GM18868 (cell line): ENCODE measurements around the gene NPHS1.
"Not testable (repeated sequence)": the region's sequence is repeated elsewhere in the genome, so short reads cannot be mapped to it uniquely, and the experiment has no call there.

Source experiments
- ATAC-seq: cut with Tn5 transposase; IDR thresholded peaks from one replicate; pipeline ENCODE4 v1.9.1; 2021; ENCODE audit warnings: mild to moderate bottlenecking, moderate library complexity; ENCODE audit not compliant: unreplicated experiment

Gene NPHS1

GRCh38 chr19:35848919-35849505 lies 3.3 kb downstream of the NPHS1 start:
- no peak for ATAC-seq

GRCh38 chr19:35848486-35848885 lies 3.8 kb downstream of the NPHS1 start:
- ATAC-seq: no peak

DNA sequence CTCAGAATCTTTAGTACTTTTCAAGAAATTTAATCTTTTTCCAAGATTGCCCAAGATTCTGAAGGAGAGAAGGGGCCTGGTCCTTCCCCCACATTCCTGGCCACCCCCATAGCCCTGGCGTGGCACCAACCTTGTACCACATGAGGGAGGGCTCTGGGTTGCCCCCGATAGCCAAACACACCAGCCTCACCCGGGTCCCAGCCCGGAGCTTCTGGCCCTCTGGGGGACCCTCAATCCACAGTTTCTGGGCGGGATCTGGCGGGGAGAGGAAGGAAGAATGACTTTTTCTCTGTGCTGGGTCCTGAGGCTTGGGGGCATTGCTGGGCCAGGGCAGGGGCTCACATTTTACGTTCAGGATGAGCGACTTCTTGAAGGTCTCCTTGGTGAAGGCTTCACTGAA lies 4.4 kb downstream of the NPHS1 start:
- ATAC-seq: no peak

GRCh38 chr19:35846038-35846668 lies 6.2 kb downstream of the NPHS1 start:
- ATAC-seq: no peak

GRCh38 chr19:35845215-35846037 lies 6.9 kb downstream of the NPHS1 start:
- no peak for ATAC-seq

- no peak for ATAC-seq
Observed at GRCh38 chr19:35844482-35845214, 7.7 kb downstream of the NPHS1 start.

DNA sequence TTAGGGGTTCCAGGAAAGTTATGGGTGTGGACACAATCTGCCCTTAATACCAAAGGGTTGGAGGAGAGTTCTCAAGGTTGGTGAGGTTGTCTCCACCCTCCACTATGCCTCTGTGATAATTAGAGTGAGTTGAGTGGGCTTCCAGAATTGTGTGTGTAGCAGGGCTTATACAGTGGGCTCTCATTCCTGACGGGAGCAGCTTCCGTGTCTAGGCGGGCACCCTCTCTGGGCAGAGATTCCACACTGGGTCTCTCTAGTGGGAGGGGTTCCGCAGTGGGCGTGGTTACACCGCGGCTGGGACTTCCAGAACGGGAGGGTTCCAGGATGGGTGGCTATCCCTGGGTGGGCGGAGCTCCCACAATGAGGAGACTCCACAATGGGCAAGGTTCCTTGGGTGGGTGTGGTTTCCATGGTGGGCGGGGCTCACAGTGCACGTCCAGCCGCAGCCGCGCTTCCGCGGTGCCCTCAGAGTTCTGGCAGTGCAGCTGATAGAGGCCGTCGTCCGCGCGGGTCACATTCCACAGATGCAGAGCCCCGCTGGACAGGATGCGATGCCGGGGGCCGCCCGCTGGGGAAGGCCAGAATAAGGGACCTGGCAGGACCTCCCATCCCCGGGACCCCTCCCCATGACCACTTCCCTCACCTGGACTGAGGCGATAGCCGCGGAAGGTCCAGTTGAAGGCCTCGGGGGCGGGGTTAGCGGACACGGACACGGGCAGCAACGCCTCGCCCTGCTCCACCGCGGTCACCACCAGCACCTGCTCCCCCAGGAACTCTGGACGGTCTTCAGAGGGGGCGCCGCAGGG lies 8.4 kb downstream of the NPHS1 start:
- no peak for ATAC-seq

DNA sequence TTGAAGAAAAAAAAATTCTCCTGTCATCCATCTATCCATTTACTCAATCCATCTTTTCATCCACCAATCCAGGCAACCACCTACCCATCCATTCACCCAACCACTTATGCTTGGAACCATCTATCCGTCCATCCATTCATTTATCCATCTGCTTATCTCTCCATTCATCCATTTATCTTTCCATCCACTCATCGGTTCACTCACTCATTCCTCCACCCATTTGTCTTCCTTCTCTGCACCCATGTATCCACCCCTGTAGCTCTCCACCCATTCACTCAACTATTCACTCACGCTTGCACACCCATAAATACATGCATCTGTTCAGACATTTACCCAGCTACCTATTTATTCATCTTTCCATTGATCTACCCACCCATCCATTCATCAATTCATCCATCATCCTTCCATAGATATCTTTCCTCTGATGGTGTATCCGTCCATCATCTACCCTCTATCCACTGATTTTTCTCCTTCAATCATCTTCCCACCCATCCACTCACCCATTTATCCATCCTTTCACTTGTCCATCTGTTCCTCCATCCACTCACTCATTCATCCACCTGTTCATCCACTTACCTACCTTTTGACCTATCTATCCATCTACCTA lies 9.5 kb downstream of the NPHS1 start:
- no peak for ATAC-seq

DNA sequence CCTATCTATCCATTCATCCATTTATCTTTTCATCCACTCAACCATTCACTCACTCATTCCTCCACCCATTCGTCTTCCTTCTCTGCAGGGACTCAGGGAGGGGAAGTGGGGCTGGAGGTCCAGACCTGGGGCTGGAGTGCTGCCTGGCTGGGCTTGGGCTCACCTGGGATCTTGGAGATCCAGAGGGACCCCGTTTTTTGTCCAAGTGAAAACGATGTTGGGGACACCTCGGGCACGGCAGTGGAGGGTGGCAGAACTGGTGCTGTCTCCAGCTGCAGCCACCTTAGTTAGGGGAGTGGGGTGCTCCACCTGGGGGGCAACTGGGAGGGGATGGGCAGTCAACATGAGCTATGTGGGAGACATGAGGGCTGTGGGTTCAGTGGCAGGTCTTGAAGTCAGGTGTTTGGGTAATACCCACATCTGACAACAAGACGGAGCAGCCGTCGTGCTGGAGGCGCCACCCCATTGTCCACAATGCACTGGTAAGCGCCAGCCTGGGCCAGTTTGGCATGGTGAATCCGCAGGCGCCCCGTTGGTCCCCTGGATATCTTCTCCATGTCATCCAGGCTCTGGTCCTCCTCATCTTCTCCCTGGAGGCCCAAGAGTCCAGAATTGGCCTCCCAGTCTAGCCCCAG lies 10.2 kb downstream of the NPHS1 start:
- no peak for ATAC-seq

DNA sequence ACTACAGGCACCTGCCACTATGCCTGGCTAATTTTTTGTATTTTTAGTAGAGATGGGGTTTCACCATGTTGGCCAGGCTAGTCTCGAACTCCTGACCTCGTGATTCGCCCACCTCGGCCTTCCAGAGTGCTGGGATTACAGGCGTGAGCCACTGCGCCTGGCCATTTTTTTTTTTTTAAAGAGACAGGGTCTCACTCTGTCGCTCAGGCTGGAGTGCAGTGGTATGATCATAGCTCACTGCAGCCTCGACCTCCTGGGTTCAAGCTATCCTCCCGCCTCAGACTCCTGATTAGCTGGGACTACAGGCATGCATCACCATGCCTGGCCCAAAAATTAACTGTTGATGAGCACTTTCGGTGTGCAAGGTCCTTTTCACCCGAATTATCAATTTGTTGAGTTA lies 16.2 kb downstream of the NPHS1 start:
- not testable (repeated sequence) for ATAC-seq

DNA sequence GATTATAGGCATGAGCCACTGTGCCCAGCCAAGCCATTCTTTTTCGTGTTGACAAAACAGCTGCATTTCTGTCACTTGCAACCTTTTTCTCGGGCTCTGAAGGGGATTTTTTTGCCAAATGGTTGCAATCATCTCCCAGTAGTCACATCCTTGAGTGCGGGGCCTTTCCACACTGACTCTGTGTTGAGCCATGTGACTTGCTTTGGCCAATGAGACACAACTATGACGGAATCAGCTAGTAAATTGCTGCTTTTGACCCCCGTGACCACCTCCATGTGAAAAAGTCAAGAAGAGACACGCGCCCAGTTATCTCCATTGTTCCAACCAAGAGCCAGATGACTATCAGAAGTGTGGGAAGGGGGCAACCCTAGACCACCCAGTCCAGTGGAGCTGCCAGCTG lies 18.3 kb downstream of the NPHS1 start:
- no peak for ATAC-seq

- ATAC-seq: no peak
Observed at GRCh38 chr19:35832054-35832453, 20.2 kb downstream of the NPHS1 start.

DNA sequence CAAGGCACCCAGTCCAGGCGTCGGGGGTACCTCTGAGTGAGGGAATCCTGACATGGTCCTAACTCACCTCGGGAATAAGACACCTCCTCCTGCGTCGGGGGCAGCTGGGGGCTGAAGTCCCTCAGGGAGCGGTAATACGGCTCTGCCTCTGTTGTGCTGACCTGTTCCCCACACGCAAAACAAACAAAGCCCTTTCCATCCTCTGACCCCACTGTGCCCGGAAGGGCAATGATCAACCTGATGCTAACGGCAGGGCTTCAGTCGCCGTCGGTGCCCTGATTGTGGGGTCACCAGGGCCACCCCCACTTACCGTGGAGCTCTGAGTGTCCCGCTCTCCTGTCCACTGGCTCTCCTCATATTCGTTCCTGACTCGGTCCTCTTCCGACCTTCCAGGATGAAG lies 21.3 kb downstream of the NPHS1 start:
- ATAC-seq: no peak

DNA sequence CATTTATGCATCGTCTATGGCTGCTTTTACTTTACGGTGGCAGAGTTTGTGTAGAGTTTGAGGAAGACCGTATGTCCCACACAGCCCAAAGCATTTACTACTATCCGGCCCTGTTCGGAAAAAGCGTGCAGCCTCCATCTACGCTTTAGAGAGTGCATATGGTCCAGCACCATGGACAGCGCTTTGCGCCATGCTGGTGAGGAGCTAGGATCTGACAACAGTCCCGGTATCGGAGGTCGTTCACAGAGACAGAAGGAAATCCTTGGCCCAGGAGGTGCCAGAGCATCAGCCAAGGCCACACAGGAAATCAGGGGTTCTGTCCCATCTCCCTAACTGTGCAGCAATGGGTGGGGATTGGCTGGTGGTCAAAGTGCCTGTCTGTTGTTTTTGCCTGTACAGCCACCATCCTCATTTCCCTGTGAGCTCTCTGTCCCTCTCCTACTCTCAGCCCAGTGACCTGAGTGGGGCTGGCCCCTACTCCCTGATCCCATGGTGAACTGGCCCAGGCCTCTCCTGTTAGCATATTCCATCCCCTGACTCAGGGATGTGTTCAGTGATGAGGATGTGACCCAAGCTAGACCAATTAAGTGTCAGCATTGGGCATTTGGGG lies 23.5 kb downstream of the NPHS1 start:
- no peak for ATAC-seq

GRCh38 chr19:35824150-35824549 lies 28.2 kb downstream of the NPHS1 start:
- no peak for ATAC-seq

GRCh38 chr19:35822579-35822978 lies 29.7 kb downstream of the NPHS1 start:
- ATAC-seq: no peak

DNA sequence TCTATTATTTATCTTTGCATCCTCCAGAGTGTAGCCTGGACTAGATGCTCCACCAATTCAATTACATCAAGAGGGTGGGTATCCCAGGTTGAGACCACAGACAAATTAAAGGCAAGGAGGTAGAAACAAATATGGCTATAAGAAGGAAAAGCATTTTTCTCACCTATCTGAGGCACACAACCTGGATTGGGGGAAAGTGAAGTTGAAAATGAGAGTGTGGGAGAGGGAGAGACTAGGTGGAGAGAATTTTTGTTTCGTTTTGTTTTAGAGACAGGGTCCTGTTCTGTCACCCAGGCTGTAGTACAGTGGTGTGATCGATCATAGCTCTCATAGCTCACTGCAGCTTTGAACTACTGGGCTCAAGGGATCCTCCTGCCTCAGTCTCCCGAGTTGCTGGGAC lies 33.9 kb downstream of the NPHS1 start:
- no peak for ATAC-seq

DNA sequence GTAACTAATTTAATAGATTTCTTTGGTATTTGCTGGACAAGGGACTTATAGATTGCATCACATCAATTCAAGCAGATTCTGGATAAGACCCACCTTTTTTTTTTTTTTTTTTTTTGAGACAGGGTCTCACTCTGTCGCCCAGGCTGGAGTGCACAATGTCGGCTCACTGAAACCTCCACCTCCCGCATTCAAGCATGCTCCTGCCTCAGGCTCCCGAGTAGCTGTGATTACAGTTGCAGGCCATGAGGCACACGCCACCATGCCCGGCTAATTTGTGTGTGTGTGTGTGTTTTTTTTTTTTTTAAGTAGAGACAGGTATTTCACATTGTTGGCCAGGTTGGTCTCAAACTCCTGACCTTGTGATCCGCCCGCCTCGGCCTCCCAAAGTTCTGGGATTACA lies 35.5 kb downstream of the NPHS1 start:
- no peak for ATAC-seq

DNA sequence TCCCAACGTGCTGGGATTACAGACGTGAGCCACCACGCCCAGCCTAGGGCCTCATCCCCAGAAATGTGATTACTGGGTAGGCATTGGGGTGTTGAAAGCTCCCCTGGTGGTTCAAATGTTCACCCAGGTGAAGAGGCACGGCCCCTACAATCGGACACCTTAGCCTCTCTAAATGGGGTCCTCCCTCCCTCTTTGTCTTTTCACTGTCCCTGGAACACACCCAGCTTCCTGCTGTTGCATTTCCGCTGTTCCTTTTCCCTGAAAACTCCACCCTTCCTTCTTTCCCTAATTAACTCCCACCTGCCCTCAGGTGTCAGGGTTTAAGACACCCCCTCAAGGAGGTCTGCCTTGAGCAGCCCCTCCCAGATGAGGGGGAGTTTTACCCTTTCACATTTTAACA lies 36.0 kb downstream of the NPHS1 start:
- ATAC-seq: no peak
